ENCODE results near the gene TBX10.
"Not testable (repeated sequence)": the region's sequence is repeated elsewhere in the genome, so short reads cannot be mapped to it uniquely, and the experiment has no call there.

Gene TBX10

DNA sequence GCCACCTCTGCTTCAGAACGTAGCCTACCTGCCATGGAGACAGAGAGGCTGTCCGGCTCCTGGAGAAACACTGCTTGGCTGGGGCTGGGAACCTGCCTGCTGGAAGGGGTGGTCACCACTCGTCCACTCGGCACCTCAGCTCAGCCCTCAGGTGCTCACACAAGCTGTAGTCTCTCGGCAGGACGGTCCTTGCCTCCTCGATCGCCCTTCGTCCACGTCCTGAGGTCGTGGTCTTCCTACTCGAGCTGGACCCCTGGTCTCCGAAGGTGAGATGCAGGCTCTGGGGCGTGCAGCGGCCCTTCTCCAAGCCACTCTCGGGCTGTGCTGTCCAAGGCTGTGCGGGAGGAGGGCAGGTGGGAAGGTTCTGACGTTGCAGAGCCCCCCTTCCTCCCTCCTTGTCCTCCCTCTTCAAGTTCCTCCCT is at the start of gene TBX10:
TBX10 (minus strand) TSS at position 326 of the 422 bp plus-strand sequence; CDS start at position 35, 291 bp downstream.
- DNase-seq, result no peak

DNA sequence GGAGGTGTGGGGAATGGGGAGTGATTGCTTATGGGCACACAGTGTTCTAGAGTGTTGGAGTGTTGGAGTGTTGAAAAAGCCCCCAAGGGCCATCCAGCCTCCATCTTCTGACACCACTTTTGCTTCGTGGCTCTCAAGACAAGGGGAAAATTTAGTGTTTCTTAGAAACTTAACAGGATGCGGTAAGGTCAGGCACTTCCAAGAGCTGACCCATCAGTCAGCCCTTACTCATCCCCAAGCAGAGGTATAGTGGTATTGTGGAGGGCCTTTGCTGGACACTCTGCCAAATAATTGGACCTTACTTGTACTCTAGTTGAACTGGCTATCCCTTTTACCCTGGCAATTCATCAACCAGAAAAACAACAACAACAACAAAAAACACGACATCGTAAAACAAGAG is 49.6 kb upstream of the TBX10 start:
- DNase-seq, result no peak

DNA sequence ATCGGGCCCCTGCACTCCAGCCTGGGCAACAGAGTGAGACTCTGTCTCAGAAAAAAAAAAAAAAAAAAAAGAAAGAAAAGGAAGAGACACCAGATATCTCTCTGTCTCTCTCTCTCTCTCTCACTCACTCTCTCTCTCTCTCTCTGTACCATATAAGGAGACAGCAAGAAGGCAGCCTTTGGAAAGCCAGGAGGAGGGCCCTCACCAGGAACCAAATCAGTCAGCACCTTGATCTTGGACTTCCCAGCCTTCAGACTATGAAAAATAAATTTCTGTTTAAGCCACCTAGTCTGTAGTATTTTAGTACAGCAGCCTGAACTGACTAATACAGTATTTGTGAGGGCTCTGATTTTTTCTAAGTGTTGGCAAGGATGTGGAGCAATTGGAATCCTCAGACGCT is 48.4 kb upstream of the TBX10 start:
- DNase-seq, result no peak

DNA sequence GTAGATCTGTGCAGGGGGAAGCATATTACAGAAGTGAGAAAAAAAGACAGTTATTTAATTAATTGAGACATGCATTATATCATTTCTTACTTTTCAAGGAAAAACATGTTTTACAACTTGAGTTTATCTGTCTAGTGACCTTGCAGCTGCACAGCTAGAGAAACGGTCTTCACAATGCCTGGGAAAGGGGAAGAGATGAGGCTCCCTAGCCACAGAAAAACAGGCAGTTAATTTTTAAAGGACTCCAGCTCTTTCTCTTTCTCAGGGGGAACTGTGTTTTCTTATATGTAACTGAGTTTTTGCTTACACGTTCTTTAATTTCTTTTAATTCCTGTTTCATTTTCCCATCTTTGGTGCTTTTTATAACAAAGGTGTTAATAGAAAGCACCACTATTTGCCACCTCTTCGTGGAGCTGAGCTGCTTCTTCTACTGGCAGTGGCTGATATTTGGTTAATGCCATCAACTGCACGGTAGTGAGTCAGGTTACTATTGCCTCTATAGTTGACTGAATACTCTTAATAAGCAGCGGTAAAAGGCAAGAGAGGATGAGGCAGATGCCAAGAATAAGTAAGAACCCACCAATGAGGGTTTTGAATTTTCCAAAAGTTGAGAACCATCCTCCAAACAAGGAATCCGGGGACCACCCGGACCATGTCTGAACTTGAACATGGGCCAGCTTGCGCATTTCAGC is 46.2 kb upstream of the TBX10 start:
- DNase-seq, result not testable (repeated sequence)

DNA sequence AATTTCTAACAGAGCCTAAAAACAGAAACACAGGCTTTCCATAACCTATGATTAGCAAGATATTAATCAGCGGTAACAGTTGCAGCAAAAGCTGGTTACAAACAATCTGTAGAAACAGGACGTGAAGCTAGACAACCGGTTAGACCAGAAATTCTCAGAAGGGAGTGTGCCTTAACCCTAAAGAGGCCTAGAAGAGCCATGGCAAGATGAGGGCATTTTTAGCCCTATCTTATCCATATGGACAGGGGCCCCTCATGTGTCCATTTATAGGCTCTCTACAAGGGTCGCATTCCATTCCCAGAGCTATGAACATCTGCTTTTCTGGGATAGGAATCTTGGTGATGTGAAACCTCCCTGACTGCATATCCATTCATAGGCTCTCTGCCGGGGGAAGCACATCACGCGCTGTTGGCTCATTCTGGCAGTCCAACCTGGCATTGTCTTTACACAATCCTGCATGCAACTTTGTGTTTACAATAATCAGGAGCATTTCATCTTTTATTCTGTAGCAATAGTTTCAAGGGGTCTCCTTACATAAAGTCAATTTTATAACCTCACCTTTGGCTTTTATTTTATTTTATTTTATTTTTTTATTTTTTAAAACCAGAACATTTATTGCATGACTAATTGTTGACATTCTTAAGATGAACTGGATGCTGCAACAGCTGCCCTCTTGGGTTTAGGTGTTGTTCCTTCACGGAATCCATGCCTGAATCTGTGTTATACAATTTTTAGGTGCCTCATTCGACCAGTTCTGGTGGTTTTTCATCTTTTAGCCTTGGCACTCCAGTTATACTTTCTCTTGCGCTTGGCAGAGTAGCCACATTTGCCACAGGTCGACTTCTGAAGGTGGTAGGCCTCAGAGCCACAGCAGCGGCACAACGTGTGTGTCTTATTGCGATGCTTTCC is 42.8 kb upstream of the TBX10 start:
- DNase-seq, result not testable (repeated sequence)

DNA sequence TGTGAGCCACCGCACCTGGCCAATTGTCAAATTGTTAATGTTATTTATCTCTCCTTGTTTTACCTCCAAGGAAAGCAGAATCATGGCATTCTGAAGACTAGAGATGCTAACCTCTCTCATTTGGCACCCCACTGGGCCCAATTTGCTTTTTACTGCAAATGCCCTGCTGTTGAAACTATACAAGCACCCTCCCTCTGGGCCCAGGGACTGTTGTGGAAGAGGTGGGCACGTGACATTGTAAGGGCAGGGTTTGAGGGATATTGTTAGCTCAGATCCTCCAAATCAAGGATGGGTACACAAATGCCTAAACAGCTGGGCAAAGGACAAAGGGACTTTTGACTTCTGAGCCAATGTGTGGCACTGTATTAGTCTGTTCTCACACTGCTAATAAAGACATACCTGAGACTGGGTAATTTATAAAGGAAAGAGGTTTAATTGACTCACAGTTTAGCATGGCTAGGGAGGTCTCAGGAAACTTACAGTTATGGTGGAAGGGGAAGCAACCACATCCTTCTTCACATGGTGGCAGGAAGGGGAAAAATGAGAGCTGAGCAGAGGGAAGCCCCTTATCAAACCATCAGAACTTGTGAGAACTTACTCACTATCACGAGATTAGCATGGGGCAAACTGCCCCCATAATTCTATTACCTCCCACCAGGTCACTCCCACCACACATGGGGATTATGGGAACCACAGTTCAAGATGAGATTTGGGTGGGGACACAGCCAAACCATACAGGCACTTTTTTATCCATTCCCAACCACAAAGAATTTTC is 41.3 kb upstream of the TBX10 start:
- no peak for DNase-seq

DNA sequence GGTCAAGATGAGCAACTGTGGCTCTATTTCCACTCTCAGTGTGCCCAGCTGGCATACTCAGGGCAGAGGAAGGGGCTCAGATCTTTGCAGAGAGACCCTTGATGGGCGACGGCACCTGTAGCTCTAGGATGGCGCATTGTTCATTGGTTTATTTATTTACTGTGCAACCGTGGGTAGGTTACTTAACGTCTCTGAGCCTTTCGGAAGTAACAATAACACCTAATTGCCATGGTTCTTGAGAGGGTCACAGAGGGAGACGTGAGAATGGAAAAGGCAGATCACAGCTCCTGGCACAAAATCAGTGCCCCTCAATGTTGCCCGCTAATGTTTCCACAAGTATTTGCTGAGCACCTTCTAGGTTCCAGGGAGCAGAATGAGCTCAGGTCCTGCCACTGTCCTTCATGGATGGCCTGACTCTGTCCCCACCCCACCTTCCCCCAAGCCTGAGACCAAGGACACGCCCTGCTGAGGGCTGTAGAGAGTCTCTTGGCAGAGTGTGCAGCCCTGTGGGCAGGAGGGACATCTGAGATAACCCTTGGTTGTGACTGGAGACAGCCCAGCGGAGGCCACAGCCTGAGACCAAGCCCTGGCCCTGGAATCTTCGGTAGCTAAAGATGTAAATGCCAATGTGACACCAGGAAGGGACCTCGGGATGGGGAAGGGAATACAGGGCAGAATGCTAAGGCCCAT is 35.6 kb upstream of the TBX10 start:
- no peak for DNase-seq

DNA sequence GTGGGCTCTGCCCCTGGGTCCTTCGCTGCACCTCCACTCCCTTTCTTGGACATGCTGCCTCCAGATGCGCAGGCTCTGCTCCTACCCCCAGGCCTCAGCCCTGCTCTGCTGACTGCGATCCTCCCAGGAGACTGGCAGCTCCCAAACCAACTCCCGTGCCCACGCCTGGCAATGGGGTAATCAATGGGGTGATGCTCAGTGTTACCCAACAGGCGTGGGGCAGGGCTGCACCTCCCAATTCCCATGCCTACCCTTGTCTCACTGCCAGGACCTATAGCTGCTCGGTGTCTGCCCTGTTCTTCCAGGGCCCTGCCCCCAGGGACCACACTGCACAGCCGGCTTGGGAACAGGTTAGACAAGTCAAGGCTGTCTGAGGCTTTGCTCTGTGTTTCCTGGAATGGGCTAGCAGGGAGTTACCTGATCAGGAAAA is 34.9 kb upstream of the TBX10 start, which contains the start of gene ALDH3B2:
ALDH3B2 (minus strand) TSS at position 182 of the 430 bp plus-strand sequence. CDS start 7,688 bp downstream, outside the sequence.
- DNase-seq, result no peak

DNA sequence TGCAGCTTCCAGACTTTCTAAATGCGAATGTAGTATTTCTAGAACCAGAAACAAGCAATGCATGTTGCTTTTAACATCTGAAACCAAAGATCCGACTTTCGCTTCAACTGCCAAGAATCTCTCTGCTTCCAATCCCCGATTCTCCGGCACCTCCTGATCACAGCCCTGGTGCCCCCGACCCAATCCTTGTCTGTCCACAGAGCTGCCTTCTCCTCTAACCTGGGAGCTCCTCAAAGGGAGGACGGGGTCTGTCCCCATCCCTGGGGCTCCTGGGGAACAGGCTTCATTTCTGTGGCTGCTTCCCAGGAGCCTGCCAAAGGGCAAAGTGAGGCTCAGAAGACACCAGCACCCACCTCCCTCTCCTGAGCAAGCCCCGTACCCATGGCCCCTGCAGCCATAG is 34.3 kb upstream of the TBX10 start:
- no peak for DNase-seq

DNA sequence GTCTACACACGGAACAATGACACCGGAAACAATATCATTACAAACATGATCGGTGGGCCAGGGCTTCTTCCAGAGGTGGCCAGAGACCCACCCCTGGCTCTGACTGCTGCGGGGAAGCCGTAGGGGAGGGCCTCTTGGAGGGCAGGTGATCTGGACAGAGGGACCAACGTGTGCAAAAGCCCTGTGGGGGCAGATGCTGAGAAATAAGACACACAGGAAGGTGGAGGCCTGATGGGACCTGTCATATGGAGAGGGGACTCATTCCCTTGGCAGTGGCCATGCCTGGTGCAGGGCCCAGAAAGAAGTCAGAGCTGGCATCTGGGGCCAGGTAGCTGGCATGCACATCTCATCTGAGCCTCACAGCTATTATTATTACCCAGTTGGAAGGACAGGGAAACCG is 33.8 kb upstream of the TBX10 start:
- DNase-seq, result no peak

DNA sequence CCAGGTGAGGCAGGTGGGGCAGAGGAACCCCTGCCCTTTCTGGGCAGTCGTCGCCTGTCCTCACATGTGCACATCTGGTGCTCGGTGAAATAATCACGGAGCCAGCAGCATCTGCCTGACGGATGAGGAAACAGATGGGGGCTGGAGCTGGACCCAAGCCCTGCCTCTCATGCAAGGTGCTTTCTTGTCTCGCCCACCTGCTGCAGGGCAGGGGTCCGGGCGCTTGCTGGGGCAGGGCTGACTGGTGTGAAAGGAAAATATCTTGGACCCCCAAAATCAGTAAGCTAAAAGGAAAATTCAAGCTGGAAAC is 31.6 kb upstream of the TBX10 start:
- DNase-seq, result no peak

DNA sequence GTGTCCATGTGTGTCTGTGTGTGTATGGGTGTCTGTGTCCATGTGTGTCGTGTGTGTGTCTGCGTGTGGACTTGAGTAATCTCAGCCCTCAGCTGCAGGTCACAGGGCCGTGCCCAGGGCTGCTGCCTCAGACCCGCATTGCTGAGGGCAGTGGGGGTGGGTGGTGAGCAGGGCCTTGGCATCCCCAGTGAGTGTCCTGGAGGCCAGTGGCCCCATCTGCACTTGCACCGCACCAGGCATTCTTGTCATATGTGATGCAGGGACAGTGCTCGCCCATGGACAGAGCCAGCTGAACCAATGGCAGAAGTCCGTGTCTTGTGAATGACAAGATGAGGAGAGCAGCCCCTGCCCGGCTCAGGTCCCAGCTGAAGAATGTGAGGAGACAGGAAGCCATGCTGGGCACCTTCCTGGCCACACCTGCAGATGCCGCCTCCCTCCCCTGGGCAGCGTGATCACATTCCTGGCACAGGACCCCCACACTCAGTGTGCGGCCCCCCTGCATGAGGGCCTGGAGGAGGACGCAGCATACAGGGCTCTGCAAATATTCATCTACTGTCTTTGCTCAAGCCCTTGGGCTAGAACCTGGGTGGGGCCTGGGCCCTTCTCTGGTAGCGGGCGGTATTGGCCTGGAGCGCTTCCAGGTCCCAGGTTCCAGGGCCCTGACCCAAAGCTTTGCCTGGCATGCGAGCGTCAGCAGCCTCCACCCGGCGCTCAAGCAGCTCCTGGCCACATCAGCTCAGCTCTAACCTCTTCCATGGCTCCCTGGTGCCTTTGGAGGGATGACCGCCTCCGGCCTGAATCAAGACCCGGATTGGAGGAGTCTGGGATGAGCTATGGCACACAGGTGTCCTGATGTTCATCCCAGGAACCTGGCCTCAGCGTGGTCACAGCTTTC is 31.0 kb upstream of the TBX10 start:
- no peak for DNase-seq

DNA sequence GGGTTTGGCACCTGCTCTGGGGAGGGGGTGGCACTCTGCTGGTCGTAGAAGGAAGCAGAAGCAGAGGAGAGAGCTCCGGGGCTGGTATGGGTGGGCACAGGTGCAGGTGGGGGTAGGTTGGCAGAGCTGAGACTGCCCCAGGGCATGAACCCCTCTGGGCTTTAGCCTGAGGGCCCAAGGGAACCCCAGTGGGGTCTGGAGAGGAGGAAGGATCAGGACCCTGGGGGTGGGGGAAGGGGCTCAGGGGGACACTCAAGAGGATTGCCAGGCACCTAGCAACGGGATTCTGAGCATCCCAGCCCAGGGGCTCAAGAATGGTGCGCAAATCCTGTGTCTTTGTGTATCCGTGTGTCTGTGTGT is 28.6 kb upstream of the TBX10 start:
- DNase-seq, result no peak

DNA sequence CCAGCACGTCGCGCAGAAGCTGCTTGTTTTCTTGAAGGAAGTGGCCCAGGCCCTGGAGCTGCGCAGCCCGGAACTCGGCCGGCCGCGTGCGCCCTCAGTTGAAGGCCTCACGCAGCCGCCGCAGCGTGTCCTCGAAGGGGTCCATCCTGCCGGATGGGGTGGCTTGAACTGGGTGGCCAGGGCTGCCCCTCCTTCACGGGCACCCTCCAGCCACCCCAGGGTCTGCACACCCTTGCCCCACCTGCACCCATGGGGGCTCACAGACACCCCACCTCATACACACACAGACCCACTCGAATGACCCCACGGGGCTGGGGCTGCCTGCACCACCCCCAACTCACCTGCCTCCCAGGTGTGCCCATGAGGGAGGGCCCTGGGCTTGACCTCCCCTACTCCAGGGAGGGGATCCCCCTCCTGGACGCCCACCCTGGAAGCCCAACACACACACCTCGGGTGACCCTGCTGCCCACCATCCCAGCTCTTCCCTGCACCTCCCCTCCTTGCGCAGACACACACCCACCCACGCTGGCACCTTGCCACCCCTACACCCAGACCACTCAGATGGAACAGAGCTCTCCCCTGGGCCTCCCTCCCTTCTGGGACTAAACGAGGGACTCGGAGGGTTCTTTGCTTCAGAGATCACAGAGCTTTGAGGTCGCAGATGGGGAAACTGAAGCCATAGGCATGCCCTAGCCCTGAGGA is 28.1 kb upstream of the TBX10 start:
- DNase-seq, result no peak

DNA sequence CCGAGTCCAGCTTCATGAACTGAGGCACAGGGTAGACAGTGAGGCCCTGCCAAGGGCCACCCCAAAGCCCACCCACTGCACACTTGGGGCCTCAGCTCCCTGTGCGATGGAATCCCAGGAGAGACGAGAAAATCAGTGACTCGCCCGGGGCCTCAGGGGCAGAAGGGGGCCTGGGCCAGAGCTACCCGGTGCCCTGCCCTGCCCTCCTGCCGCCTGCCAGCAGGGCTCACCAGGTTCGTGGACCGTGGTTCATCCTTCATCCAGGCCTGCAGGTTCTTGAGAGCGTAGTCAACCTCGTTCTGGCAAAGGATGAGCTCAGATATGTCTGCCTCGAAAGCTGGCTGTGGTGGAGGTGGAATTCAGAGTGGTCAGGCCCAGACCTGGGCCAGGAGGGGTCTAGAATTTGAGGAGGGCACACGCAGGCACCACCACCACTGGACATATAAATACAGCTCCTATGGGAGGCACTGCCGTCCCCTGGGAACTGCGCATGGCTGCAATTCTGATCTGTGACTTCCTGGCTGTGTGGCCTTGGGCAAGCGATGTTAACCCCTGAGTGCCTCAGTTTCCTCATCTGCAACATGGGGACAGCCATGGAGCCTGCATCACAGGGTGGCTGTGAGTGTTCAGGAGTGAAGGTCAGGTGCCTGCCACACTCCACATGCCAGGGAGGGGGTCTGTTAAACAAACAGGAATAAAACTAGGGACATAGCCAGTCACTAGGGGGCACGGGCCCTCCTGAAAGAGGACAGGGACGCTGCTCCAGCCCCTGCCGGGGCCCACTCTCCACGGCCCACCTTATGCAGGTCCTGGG is 27.3 kb upstream of the TBX10 start:
- DNase-seq, result no peak

DNA sequence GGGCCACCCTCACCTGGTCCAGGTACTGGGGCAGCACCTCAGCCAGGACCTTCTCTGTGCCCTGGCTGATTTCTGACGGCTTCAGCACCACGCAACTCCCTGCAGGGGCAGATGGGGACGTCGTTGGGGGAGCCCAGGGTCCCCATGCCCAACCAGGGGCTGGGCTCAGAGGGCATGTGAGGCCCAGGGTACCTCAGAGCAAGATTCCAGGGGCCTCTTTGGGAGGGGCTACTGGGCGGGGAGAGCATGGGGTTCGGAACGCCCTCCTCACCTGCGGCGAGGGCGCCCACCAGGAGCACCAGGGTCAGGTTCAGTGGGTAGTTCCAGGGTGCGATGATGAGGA is 26.7 kb upstream of the TBX10 start:
- no peak for DNase-seq

DNA sequence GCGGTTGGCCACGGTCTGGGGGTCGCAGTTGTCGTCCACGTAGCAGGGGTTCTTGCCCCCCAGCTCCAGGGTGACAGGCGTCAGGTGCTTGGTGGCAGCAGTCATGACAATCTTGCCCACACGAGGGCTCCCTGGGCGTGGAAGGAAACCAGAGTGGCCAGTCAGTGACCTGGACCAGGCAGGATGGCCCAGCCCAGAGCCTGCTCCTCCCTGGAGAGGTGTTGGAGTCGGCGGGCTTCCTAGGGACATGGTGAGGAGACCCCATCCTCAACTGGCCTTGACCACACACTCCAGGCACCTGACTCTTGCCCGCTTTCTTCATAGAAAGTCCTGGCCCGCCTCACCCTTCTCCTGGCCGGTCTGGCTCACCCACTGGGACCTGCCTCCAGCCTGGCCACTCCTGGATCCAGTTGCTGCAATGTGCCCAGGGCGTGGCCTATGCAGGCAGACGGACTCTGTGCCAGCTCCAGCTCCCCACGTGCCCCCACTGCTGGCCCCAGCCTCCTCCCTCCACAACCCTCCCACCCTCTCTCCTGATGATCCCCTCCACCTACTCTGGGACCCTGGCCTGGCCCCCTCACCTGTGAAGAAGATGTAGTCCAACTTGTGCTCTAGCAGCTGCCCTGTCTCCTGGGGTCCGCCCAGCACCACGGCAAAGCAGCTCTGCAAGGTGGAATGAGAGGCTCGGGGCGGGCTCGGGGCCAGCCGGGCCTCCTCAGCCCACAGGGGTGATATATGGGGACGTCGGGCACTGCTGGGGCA is 26.2 kb upstream of the TBX10 start:
- DNase-seq, result no peak

DNA sequence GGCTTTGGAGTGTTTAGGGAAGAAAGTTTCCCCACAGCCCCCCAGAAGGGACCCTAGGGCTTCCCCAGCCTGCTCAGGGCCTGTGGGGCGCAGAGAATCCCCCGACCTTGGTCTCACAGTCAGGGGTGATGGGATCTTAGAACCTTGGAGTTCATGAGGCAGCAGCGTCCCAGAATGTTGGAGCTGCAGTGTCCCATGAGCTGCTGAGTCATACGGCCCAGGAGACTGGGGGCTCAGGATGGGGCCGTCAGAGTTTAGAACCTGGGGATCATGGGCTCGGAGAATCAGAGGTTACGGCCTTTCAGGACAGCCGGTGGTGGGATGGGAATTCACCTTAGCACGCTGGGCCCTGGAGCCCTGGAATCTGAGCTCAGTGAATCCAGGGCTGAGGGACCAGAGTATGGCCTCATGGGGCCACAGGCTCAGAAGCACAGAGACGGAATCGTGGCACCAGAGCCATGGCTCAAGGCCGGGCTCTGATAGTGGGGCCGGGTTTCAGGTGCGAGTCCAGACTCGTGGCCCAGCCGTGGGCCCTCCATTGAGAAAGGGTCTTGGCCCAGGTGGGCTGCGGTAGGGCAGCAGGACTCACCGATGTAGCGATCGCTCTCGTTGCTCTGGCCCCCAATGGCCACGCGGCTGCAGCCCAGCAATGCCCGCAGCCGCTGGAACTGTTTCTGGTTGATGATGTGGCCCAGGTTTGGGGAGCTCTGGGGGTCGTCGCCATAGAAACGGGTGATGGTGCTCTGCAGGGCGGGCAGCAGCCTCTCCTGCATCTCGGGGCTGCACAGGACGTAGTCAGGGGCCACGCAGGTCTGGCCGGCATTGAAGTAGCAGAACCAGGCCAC is 25.4 kb upstream of the TBX10 start:
- no peak for DNase-seq

DNA sequence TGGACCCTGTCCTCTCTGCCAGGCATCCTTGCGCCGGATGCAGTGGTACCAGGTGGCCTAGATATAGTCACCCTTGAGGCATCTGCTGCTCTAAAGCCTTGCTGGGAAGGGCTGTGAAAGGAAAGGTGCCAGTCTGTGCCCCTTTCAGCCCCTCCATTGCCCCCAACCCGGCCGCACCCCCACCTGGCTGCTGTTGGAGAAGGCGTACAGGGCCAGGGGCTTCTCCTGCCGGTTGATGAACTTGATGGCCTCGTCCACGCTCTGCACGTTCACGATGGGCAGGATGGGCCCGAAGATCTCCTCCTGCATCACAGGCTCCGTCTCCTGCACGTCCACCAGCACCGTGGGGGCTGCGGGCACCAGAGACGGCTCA is 24.6 kb upstream of the TBX10 start:
- no peak for DNase-seq

Data from NCI-H748 treated with DMSO at 0.1 percent for 48 hours (cell line).